ENCODE measurements around the gene GPC6.

Gene GPC6

GRCh38 chr13:93407551-93407950, 180.9 kb downstream of the GPC6 start:
- no peak overlapping the region for H3K4me3 ChIP-seq (replicated peaks; ENCODE audit: low read depth, low read length)
- DNase-seq (ENCODE audit: extremely low read depth, low read depth) = no peak
- TF ChIP-seq CTCF (IDR thresholded peaks at IDR 0.05; ENCODE audit: low read depth, low read length, missing control alignments) = no peak

GRCh38 chr13:93409001-93409400, 182.4 kb downstream of the GPC6 start:
- no peak overlapping the region for H3K4me3 ChIP-seq (replicated peaks; ENCODE audit: low read depth, low read length)
- no peak for TF ChIP-seq CTCF (IDR thresholded peaks at IDR 0.05; ENCODE audit: low read depth, low read length, missing control alignments)
- no peak for DNase-seq (ENCODE audit: extremely low read depth, low read depth)

GRCh38 chr13:93409816-93410215, 183.2 kb downstream of the GPC6 start:
- DNase-seq (ENCODE audit: extremely low read depth, low read depth) = no peak
- TF ChIP-seq CTCF (IDR thresholded peaks at IDR 0.05; ENCODE audit: low read depth, low read length, missing control alignments) = no peak
- H3K4me3 ChIP-seq (replicated peaks; ENCODE audit: low read depth, low read length) = no peak overlapping the region

GRCh38 chr13:93411186-93411680, 184.6 kb downstream of the GPC6 start:
- no peak for TF ChIP-seq CTCF (IDR thresholded peaks at IDR 0.05; ENCODE audit: low read depth, low read length, missing control alignments)
- no peak overlapping the region for H3K4me3 ChIP-seq (replicated peaks; ENCODE audit: low read depth, low read length)
- DNase-seq (ENCODE audit: extremely low read depth, low read depth) = no peak

GRCh38 chr13:93412676-93413075, 186.1 kb downstream of the GPC6 start:
- TF ChIP-seq CTCF (IDR thresholded peaks at IDR 0.05; ENCODE audit: low read depth, low read length, missing control alignments) = no peak

GRCh38 chr13:93413972-93414717, 187.5 kb downstream of the GPC6 start:
- no peak for TF ChIP-seq CTCF (IDR thresholded peaks at IDR 0.05; ENCODE audit: low read depth, low read length, missing control alignments)
- no peak overlapping the region for H3K4me3 ChIP-seq (replicated peaks; ENCODE audit: low read depth, low read length)
- DNase-seq (ENCODE audit: extremely low read depth, low read depth) = no peak

More at GRCh38 chr13:93412676-93413075, 186.1 kb downstream of the GPC6 start:
- H3K4me3 ChIP-seq (replicated peaks; ENCODE audit: low read depth, low read length) = no peak overlapping the region
- DNase-seq (ENCODE audit: extremely low read depth, low read depth) = no peak
